ENCODE results near the gene LAX1.

LAX1 gene

DNA sequence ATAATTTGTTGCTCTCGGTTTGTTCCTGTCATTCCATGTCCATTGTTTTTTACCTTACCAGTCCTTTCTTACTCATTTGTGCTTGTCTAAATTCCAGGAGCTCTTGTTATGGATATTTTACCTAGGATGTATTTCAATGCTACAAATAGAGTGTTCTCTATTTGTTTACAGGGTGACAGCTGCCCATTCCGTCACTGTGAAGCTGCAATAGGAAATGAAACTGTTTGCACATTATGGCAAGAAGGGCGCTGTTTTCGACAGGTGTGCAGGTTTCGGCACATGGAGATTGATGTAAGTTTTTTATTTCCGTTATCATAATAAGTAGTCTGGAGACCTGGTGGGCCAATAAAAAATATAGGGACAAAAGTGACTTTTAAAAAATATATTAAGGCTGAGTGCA, 53.4 kb downstream of the LAX1 start:
- DNase-seq = no peak

- no peak for DNase-seq
Measured at GRCh38 chr1:203823306-203823705, 58.3 kb downstream of the LAX1 start.
